Measurements from ENCODE around the gene GYG2.
"Not testable (repeated sequence)": the region's sequence is repeated elsewhere in the genome, so short reads cannot be mapped to it uniquely, and the experiment has no call there.

The GYG2 gene

DNA sequence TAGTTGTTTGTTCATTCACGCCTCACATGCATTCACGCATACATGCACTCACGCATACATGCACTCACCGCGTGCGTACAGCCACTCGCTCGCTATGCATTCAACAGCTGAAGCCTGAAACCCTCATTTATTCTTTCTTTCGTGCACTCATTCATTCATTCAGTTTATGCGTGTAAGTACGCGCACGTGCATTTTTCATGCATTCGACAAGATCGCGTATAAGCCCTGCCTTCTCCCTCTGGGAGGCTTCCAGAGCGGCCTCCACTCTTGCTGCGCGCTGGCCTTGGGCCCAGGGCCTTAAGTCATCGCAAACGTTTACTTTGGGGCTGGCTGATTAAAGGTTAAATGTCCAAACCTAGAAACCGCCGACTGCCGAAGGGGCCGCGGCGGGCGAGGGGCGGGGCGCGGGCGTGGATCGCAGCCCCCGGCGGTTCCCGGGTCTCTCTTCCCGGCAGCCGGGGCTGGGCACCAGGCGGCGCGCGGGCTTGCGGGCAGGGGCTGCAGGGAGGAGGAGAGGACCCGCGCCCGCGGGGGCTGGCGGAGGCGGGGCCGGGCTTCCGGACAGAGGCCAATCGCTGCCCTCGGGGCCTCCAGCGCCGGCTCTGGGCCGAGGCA lies at the start of gene GYG2:
TSS of gene GYG2 (plus strand) at position 587 of the 615 bp plus-strand sequence. CDS start 1,259 bp downstream, outside the sequence.
- DNase-seq = no peak

DNA sequence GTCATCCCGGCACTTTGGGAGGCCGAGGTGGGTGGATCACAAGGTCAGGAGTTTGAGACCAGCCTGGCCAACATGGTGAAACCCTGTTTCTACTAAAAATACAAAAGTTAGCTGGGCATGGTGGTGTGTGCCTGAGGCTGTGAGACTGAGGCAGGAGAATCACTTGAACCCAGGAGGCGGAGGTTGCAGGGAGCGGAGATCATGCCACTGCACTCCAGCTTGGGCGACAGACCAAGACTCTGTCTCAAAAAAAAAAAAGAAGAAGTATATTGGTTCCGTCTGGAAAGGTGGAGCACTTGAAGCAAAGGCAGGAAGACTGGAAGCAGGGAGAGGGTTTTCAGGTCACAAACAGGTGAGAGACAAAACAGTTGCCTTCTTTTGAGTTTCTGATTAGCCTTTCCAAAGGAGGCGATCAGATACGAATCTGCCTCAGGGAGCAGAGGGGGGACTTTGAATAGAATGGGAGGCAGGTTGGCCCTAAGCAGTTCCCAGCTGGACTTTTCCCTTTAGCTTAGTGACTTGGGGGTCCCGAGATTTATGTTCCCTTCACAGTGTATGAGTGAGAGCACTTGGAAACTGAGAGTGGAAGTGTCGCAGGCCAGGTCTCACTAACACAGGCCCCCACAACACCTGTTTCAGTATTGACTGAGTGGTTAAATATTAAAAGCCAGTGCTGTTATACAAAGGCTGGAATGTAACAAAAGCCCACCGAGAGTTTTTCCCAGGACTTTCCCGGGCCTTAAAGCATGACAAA lies 48.1 kb upstream of the GYG2 start:
- not testable (repeated sequence) for DNase-seq

DNA sequence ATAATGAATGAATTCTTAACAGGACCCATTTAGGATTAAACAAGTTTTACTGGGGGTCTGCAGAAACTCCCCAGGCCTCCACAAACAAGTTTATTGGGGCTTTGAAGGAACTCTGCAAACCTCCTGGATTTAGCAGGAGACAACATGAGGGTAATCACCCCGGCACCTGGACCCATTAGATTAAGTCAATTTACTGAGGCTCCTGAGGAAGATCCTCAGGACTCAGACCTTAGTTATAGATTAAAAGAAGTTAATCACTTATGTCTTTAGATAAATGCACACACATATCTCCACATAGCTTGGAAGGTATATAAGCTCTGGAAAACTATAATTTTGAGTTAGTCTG lies 47.5 kb upstream of the GYG2 start:
- no peak for DNase-seq

DNA sequence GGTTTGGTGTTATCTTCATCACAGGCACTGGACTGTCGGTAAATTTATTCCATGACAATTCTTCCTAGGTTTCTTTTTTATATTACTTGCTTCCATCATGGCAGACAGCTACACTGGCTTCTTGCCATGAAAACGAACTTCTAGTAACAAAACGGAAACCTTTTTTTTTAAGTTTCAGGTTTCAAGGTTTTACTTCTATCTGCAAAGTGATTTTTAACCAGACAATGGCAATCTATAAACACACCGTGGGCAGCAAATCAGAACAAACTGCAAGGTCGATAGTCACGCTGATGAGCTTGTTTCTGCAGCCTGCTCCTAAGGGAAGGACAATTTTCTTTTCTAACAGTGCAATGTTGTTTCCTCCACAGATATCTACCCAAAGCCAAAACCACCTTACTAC lies 47.0 kb upstream of the GYG2 start:
- DNase-seq = no peak

DNA sequence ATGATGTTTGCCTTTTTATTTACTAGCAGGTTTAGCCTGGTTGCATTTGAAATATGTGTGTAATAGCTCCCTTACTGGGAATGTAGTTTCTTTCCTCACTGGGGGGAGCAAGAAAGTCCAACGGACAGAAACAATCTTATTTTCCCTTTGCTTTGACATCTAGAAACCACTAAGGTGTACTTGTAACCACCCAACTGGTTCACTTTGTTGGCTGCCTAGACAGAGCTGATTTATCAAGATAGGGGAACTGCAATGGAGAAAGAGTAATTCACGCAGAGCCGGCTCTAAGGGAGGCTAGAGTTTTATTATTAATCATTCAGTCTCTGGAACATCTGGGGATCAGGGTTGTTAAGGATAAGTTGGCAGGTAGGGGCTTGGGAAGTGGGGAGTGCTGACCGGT lies 46.6 kb upstream of the GYG2 start:
- no peak for DNase-seq

DNA sequence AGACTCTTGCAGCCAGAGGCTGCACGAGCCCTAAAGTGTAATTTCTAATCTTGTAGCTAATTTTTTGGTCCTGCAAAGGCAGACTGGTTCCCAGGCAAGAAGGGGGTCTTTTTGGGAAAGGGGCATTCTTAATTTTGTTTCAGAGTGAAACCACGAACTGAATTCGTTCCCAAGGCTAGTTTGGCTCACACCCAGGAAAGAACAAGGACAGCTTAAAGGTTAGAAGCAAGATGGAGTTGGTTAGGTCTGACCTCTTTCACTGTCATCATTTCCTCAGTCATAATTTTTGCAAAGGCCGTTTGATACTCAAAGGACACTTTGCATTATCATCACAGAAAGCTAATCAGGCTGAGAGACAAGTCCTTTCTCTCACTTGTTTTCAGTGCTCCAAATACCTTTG lies 46.0 kb upstream of the GYG2 start:
- no peak for DNase-seq

DNA sequence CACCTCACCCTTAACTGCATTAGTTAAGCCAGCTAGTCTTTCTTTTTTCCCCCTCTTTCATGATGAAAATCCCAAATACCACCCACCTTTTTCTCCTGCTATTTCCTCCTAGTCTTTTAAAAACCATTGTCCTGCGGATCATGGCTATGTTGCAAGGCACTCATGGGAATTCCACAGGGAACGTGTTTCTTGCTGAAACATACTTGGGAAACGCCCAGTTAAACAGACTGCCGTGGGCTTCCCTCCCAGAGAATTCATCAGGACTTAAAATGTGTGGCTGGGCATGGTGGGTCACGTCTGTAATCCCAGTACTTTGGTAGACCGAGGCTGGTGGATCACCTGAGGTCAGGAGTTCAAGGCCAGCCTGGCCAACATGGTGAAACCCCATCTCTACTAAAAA lies 44.7 kb upstream of the GYG2 start:
- DNase-seq = no peak

DNA sequence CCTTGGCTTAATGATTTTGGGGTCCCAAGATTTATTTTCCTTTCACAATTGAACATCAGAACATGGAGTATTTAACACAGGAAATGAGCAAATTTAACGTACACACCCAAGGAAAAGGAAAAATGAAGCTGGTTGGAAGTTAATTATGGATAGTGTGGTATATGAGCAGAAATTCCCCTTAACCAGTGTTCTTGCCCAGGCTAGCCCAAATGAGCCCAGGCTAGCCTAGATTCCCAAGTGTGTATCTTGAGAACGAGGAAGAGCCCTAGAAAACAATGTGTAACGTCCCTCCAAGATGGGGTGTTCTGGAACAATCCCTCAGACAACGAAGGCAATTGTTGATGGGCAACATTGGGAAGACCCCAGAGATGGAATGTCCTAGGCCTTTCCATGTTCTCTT lies 43.2 kb upstream of the GYG2 start:
- no peak for DNase-seq

DNA sequence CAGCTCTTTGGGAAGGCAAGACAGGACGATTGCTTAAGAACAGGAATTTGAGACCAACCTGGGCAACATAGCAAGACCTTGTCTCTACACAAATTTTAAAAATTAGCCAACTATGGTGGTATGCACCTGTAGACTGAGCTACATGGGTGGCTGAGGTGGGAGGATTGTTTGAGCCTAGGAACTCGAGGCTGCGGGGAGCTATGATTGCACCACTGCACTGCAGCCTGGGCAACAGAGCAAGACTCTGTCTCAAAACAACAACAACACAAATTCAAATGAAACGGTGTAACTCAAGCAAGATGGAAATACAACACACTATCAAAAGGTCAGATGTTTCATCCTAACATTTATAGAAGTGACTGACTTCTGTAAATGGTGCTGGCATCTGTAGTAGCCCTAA lies 39.8 kb upstream of the GYG2 start:
- DNase-seq = no peak

DNA sequence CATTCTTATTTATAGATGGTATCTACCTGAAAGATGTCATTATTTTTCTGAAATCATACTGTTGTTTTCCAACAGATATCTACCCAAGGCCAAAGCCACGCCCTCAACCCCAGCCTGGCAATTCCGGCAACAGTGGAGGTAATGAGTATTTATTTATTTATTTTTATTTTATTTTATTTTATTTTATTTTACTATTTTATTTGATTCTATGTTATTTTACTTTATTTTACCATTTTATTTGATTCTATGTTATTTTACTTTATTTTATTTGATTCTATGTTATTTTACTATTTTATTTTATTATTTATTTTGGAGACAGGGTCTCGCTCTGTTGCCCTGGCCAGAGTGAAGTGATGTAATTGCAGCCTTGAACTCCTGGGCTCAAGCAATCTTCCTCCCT lies 39.2 kb upstream of the GYG2 start:
- no peak for DNase-seq

DNA sequence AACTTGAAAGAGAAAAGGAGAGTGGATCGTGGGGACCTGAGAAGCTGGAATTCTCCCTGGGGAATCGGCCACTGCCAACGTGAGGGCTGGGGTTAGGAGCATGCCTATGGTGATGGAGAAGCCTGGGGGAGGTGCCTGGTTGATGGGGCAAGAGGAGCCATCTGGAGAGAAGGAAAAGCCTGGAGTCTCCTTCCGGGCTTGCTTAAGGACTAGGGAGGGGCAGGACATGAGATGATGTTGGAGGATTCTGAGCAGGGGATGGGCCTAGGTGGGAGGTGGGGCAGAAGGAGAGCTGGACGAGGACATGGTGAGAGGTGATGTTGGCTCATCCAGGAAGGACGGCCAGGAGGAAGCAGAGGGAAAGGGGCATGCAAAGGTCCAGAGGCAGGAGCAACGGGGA lies 35.0 kb upstream of the GYG2 start:
- no peak for DNase-seq

DNA sequence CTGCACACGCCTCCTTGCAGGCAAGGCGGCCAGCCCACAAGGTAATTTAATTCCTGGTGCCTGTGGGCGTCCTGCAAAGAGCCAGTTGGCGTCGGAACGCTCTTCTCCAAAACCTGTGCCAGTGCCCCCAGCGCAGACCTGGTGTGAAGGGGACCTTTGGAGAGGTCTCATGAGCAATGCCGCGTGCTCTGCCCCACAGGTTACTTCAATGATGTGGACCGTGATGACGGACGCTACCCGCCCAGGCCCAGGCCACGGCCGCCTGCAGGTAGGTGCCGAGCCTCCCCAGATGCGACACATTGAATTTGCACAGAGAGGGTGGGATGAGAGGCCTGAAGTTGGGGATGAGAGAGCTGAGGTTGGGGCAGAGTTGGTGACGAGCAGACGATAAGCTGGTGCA lies 34.4 kb upstream of the GYG2 start:
- DNase-seq = no peak

DNA sequence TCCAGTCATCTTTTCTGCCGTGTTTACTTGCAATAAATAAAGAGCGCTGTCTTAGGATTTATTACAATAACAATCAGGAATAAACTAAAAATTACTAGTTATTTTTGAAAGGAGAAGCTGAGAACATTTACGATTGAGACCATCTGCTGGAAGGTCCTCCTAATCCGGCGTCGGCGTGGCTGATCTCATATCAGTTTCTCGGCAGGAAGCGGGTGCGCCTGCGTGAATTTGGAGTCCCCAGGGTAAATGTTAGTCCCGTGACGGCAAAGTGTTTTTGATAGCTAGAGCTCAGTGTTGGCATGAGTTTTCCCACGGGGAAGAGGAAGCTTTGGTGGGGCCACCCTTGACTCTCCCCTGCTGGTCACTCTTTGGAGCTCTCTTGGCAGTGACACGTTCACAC lies 31.9 kb upstream of the GYG2 start:
- DNase-seq = not testable (repeated sequence)

DNA sequence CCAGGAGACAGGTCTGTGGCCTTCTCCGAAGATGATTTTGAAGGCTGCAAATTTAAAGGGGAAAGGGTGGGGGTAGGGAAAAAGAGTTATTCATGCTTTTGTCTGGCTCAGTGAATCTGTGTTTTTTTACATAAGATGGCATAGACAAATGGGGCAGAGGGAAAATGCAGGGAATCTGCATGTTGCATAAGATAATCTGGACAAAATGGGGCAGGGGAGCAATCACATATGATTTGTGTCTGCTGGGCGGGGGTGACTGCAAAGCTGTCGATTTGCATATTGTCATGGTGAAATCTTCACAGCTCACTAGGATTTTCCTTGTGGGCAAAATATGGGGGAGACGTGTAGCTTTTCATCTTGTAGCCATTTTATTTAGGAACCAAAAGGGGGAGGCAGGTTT lies 29.4 kb upstream of the GYG2 start:
- DNase-seq = no peak

DNA sequence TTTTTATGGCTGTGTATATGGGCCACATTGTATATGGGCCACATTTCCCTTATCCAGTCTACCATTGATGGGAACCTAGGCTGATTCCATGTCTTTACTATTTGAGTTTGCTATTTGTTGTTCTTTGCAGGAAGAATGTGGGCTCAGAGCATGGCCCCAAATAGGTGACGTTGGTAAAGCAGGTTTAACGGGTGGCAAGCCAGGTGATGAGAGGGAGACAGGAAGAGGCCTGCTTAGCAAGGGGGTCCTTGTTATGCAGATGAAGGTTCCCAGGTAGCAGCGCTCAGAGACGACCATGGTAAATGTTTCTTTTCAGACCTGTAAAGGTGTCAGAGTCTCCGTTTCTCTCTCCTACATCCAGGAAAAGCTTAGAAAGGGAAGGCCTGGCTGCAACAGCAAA lies 28.8 kb upstream of the GYG2 start:
- not testable (repeated sequence) for DNase-seq

DNA sequence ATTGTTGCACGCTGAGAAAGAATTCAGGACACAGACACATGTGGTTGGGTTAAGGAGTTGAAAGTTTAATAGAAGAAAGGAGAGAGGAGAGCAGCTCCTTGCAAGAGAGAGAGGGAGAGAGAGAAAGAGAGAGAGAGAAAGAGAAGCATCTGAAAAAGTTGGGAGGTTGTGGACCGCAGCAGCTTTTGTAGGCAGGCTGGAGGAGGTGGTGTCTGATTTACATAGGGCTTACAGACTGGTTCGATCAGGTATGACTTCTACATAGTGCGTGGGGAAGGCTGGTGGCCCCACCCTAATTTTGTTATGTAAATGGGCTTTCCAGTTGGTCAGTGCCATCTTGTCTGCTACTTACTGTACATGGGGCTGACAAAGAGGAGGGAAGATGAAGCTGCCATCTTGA lies 27.5 kb upstream of the GYG2 start:
- no peak for DNase-seq

DNA sequence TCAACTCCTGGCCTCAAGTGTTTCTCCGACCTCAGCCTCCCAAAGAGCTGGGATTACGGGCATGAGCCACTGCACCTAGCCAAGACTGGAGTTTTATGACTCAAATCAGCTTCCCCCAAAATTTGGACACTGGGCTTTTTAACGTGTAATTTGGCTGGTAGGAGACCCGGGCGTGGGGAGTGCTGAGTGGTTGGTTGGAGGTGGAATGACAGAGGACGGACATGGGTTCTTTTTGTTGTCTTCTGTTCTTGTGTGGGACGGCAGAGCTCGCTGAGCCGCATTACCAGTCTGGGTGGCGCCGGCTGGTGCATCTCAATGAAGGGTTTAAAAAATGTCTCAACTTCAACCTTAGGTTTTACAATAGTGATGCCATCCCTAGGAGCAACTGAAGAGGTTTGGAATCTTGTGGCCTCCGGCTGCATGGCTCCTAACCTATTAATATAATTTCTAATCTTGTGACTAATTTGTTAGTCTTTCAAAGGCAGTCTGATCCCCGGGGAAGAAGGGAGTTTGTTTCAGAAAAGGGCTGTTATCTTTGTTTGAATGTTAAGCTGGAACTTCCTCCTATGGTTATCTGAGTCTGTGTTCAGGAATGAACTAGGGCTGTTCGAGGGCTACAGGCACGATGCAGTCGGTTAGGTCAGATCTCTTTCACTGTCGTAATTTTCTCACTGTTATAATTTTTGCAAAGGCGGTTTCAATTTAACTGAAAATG lies 26.2 kb upstream of the GYG2 start:
- DNase-seq = not testable (repeated sequence)

DNA sequence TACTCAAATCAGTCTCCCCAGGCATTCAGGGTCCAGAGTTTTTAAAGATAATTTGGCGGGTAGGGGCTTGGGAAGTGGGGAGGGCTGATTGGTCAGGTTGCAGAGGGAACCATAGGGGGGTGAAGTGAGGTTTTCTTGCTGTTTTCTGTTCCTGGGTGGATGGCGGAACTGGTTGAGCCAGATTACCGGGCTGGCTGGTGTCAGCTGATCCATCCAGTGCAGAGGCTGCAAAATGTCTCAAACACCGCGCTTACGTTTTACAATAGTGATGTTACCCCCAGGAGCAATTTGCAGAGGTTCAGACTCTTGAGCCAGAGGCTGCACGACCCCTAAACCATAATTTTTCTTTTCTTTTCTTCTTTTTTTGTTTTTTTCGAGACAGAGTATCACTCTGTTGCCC lies 25.2 kb upstream of the GYG2 start:
- not testable (repeated sequence) for DNase-seq

DNA sequence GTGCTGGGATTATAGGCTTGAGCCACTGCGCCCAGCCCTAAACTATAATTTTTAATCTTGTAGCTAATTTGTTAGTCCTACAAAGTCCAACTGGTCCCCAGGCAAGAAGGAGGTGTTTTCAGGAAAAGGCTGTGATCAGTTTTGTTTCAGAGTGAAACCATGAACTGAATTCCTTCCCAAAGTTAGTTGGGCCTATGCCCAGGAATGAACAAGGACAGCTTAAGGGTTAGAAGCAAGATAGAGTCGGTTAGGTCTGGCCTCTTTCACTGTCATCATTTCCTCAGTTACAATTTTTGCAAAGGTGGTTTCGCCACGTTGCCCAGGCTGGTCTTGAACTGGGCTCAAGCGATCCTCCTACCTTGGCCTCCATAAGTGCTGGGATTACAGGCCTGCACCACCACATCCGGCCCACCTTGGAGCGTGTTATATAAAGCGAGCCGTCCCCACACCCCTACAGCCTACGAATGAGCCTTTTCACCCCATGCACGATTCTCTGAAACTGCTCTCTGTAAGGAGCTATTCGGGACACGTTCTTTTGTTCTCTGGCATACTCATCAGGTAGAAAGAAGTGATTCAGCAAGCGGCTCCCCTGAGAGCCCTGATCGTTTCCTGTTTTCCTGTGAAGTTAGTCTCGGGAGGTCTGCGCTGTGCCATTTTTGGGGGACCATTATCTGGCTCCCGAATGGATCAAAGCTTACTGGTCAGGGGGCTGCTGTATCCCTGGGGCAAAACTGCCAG lies 24.5 kb upstream of the GYG2 start:
- DNase-seq = not testable (repeated sequence)

DNA sequence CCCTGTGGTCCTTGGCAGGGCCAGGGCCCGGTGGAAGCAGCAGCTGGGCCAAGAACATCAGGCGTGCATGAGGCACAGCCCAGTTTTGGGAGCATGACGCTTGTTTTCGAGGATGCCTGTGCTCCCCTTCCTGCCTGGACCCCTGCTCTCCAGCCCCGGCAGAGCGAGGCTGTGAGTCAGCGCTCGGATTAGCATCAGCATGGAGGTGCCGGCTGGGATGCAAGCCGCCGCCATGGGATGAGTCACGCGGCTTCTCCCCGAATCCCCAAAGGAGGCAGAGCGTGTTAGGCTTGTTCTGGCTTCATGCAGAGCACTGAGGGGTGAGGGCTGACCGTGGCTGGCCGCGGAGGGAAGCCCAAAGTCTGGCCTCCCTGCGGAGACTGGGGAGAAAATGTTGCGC lies 23.9 kb upstream of the GYG2 start:
- DNase-seq = not testable (repeated sequence)

DNA sequence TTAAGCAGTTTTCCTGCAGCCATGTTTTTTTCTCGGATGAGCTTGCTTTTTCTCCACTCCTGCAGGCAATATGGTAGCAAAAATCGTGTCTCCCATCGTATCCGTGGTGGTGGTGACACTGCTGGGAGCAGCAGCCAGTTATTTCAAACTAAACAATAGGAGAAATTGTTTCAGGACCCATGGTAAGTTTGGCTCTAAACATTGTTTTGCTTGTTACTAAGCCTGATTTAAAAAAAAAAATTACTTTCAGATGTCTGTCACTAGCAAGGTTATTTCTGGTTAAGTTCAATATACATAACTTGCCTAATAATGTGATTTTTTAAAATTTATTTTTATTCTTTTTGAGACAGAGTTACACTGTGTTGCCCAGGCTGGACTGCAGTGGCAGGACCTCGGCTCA lies 17.5 kb upstream of the GYG2 start:
- no peak for DNase-seq

DNA sequence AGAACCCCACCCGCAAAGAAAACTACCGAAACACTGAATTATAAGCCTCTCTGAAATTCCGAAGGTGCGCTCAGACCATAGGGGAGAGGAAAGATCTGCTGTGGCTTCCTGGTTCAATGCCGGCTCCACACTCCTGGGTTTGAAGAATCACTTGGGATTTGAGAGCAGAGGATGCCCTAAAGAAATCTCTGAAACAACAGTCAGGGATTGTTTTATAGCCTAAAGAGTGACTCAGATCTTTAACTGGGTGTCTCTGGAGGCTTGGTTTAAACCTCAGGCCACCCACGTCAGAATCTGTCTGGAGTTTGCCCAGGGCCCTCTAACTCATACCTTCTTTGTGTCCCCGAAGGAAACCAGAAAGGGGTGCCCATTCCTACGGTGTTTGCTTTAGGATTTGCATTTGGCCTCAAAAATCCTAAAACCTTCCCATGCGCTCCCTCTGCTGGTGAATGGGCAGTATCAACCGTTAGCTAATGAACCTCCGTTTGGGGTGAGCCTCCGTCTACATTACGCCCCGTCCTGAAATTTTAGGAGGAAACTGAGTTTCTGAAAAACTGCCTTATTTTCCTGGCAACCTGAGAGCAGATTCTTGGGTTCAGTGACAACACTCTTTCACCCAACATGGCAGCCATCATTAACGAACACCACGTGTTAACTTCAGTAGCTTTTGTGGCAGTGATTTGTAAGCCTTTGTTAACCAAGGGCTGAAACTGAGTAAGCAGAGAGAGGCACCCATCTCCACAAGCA lies 16.4 kb upstream of the GYG2 start:
- peak; percentile 24 to 44 for DNase-seq

DNA sequence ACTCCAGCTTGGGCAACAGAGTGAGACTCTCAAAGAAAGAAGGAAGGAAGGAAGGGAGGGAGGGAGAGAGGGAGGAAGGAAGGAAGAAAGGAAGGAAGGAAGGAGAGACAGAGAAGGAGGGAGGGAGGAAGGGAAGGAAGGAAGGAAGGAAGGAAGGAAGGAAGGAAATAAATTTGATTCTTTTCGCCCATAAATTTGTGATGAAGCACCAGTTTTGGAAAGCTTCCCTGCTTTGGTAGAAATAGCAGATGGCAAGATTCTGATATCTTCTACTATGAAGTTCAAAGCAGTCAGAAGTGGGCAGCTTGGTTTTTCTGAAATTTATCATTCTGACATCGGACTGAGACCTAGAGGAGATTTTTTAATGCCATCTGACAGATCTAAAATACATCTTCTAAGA lies 11.7 kb upstream of the GYG2 start:
- no peak for DNase-seq
